ENCODE measurements around the gene GABRG3.

Gene GABRG3

DNA sequence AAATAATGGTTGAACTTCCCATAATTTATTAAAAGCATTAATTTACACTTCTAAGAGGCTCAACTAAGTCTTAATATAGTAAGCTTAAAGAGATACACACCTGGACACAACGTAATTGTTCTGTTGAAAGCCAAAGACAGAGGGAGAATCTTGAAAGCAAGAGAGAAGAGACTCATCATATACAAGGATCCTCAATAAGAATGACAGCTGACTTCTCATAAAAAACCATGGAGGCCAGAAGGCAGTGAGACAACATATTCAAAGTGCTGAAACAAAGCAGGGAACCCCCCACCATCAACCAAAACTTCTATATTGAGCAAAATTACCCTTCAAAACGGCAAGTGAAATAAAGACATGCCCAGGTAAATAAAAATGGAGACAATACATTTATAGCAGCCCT, 16.6 kb upstream of the GABRG3 start:
- TF ChIP-seq, protein P1, sequence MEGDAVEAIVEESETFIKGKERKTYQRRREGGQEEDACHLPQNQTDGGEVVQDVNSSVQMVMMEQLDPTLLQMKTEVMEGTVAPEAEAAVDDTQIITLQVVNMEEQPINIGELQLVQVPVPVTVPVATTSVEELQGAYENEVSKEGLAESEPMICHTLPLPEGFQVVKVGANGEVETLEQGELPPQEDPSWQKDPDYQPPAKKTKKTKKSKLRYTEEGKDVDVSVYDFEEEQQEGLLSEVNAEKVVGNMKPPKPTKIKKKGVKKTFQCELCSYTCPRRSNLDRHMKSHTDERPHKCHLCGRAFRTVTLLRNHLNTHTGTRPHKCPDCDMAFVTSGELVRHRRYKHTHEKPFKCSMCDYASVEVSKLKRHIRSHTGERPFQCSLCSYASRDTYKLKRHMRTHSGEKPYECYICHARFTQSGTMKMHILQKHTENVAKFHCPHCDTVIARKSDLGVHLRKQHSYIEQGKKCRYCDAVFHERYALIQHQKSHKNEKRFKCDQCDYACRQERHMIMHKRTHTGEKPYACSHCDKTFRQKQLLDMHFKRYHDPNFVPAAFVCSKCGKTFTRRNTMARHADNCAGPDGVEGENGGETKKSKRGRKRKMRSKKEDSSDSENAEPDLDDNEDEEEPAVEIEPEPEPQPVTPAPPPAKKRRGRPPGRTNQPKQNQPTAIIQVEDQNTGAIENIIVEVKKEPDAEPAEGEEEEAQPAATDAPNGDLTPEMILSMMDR (IDR thresholded peaks at IDR 0.05; ENCODE audit: low read depth, low read length): no peak

DNA sequence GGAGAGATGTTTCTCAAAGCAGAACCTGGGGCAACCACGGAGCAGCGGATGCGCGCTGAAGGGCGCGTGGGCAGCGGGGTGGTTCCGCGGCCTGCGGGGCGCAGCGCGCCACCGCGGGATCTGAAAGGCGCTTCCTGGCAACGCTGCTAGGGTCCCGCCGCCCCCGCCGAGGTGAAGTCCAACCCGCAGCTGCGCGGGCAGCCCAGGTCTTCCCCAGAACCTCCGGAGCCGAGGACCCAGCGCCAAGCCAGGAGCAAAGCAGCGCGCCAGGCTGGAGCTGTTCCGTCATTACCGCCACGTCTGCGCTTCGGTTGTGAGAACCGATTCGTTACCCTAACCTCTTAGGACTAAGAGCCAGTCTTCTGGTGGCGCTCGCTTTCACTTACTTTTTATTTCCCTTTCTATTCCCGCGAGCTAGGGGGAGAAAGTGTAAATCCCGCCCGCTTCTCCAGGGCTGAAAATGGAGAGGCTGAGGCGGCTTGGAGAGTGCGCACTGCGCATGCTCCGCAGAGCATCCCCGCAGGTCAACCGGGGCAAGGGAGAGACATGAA, 3.2 kb upstream of the GABRG3 start:
- DNase-seq (ENCODE audit: extremely low read depth, low read depth): no peak
- TF ChIP-seq, protein P1 (IDR thresholded peaks at IDR 0.05; ENCODE audit: low read depth, low read length): no peak

More for the DNA sequence above, 16.6 kb upstream of the GABRG3 start:
- no peak for DNase-seq (ENCODE audit: extremely low read depth, low read depth)

DNA sequence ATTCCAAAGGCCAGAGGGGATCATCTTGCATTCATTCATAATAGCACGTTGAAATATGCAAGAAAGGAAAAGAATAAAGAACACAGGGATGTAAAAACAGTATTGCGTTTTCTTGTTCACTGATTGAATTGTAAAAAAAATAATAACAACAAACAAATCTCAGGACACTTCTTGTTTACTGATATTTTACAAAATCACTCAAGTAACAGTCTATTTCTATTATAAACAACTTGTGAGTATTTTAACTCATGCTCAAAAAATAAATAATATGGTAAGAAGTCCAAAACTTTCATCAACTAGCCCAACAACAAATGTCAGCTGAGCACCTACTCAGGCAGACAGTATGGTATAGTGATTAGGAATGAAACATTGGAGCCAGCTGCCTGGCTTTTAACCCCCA, 2.2 kb upstream of the GABRG3 start:
- no peak for DNase-seq (ENCODE audit: extremely low read depth, low read depth)
- TF ChIP-seq, protein P1 (IDR thresholded peaks at IDR 0.05; ENCODE audit: low read depth, low read length): no peak

DNA sequence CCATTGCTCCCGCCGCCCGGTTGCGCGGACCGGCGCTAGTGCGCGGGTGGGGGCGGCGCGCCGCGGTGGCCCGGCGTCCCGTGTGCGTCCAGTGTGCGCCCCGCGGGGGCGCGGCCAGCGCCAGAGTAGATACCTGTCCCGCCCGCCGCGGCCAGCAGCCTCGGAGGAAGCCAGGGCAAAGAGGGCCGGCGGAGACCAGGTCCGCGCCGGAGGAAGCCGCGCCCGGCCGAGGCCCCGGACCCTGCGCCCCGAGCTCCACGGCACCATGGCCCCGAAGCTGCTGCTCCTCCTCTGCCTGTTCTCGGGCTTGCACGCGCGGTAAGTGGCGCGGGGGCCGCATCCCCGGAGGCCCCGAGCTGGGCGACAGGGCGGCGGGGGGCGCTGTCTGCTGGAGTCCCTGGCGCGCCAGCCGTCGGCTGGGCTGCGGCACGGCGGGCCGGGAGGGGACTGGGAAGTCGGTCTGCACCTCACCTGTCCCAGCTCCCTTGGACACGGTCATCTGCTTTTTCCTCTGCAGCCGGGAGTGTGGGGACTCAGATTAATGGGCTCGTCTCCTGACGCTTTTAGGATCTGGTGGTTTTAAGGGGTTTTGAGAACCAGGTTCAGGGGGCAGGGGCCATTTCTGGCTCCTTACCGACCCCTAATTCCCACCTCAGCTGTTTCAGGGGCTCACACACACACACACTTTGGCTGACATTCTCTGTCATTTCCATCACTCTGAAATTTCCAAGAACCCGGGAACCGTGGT, 464 bp downstream of the GABRG3 start:
- TF ChIP-seq, protein P1 (IDR thresholded peaks at IDR 0.05; ENCODE audit: low read depth, low read length): no peak
- no peak for DNase-seq (ENCODE audit: extremely low read depth, low read depth)

DNA sequence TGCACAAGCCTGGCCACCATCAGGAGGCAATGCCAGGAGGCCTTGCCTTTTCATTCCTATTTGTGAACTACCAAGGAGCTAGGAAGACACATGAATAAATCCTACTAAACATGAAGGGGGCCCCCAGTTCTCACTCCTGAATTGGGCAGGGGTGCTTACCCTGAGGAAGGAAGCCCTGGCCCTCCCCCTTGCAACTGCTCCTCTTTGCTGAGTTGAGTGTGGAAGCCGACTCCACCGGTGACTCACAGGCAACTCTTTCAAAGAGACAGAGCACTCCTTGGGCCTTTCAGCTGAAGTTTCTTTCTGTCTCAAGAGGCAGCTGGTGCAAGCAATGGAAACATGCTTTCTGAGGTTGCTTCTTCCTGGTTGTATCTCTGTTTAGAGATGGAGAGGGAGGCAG, 1.7 kb downstream of the GABRG3 start:
- TF ChIP-seq, protein P1 (IDR thresholded peaks at IDR 0.05; ENCODE audit: low read depth, low read length): no peak
- no peak for DNase-seq (ENCODE audit: extremely low read depth, low read depth)

DNA sequence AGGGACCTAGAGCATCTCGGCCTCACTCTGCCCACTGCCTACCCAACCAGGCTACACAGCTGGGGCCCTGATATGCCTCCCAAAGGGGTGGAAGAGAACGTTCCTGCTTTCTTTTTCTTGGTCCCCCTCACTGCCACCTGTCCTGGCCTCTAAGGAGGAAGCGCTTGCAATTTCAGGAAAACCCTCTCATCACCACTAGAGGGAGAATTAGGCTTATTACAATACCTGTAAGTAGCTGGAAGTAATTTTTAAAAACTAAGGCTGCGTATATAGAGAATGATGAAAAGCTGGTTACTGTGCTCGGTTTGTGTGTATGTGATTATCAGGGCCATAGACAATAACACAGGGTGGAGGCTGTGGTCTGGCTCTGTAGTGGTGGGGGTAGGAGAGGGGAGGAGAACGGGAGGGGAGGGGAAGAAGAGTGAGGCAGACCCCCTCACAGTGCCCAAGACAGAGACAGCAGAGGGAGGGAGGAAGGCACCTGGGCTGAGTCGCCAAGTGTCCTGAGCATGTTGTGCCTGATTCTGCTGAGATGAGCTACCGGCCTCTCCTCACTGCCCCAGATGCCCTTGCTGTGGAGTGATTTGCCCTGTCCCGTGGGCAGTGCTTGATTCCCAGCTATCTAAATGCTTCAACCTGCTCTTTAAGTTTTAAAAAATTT, 3.3 kb downstream of the GABRG3 start:
- no peak for DNase-seq (ENCODE audit: extremely low read depth, low read depth)
- TF ChIP-seq, protein P1 (IDR thresholded peaks at IDR 0.05; ENCODE audit: low read depth, low read length): peak; percentile 27

DNA sequence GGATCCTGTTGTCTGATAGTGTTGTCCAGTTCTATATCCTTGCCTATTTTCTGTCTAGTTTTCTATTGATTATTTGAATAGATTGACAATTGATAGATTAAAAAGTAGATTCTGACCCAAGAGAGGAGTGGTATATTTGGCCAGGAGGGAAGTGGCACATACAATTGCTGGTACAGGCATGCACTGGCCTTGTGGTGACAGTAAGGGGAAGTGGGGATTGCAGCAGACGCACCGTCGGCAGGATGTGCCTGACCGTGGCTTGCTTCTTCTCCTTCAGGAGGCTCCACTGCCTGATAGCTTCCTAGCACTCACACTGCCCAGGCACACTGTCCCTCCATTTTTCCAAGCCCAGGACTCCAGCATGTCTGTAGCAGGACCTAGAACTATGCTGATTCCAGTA, 10.5 kb downstream of the GABRG3 start:
- TF ChIP-seq, protein P1 (IDR thresholded peaks at IDR 0.05; ENCODE audit: low read depth, low read length): no peak
- DNase-seq (ENCODE audit: extremely low read depth, low read depth): no peak

All from AG09319 (cell line).